Stimulated activated CD8-positive, alpha-beta memory T cell treated with anti-CD3 and anti-CD28 coated beads, Interleukin-7, amount 100 ng/mL, for 1 hour (primary cell): ENCODE measurements around the gene FAM20C.
"Not testable (repeated sequence)": the region's sequence is repeated elsewhere in the genome, so short reads cannot be mapped to it uniquely, and the experiment has no call there.

Experiments used
- DNase-seq, 2 donors: peaks; one replicate each; pipeline ENCODE4 v3.0.0-alpha.2; 2020; ENCODE audit warnings: low read depth in 2 of 2

FAM20C gene

GRCh38 chr7:258476-259190 lies 66.3 kb downstream of the FAM20C start:
- no peak for DNase-seq

- DNase-seq = no peak
Measured at GRCh38 chr7:259191-259505, 66.8 kb downstream of the FAM20C start.

- no peak for DNase-seq
Measured at GRCh38 chr7:259751-260405, 67.5 kb downstream of the FAM20C start.

- no peak for DNase-seq
Measured at GRCh38 chr7:260441-261281, 68.3 kb downstream of the FAM20C start.

- DNase-seq = no peak
Measured at GRCh38 chr7:261341-262250, 69.2 kb downstream of the FAM20C start.

GRCh38 chr7:262251-262572 lies 69.8 kb downstream of the FAM20C start:
- DNase-seq = no peak

- peak in 1 of 2 donors; percentile 11 for DNase-seq
Measured at GRCh38 chr7:262631-263311, 70.4 kb downstream of the FAM20C start.

GRCh38 chr7:263483-264351 lies 71.3 kb downstream of the FAM20C start:
- not testable (repeated sequence) for DNase-seq

GRCh38 chr7:264541-265191 lies 72.3 kb downstream of the FAM20C start:
- DNase-seq = no peak

GRCh38 chr7:265192-265997 lies 73.0 kb downstream of the FAM20C start:
- no peak for DNase-seq

- DNase-seq = no peak
Measured at GRCh38 chr7:265998-266850, 73.9 kb downstream of the FAM20C start.

- DNase-seq = no peak
Measured at GRCh38 chr7:266851-267840, 74.8 kb downstream of the FAM20C start.

- DNase-seq = no peak
Measured at GRCh38 chr7:268991-269390, 76.6 kb downstream of the FAM20C start.

GRCh38 chr7:269721-270120 lies 77.3 kb downstream of the FAM20C start:
- no peak for DNase-seq

GRCh38 chr7:270351-270983 lies 78.1 kb downstream of the FAM20C start:
- DNase-seq = no peak
